ENCODE data around the gene LMNTD1.
"Not testable (repeated sequence)": the region's sequence is repeated elsewhere in the genome, so short reads cannot be mapped to it uniquely, and the experiment has no call there.

The LMNTD1 gene

DNA sequence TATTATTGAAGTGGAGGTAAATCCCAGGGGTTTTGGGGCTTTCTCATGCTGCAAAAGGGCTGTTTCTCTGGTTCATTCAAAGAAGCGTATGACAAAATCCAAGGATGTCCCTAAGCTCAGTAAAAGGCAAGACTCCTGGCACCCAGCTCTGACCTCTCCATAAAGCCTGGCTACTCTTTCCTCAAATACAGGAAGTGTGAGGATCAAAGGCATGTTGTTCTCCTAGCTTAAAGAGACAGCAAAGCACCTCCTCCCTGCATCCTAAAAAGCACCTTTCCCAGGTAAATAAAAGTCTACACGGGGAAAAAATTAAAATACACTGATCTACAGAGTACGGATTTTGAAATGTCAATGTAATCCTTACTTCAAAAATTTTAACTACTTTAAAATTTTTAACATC is 118.6 kb downstream of the LMNTD1 start:
- no peak overlapping the region for H3K4me3 ChIP-seq
- no peak overlapping the region for H3K27ac ChIP-seq
- no peak for DNase-seq (ENCODE audit: low spot score)

DNA sequence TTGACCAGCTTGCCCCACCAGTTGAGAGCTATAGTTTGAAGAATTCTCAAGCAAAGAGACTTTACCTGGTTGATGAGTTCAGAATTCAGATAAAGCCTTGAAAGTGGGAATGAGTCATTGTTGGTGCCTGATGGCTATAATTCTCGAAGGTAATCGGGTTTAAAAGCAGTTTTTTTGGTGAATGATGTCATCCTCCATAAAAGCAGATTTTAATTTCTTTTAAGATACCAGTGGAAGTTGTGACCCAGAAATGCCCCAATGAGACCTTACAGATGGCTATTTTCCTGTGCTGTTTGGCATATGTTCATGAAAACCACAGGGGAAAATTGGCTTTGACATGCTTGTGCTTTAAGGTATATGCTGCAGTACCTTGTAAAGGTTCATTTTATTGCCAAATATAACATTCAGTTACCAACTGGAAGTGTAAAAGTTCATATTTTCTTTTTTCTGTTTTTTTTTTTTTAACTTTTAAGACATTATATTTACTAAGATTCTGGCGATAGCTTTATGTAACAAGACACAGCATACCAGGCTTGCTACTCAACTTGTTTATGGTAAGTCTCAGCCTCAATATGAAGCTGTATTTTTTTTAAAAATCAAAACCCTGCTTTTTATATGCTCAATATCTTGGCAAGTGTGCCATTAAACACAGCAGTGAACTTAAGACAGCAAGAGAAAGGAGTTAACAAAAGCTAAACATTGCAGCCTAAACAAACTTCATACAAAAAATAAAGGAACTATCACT is 119.3 kb downstream of the LMNTD1 start:
- TF ChIP-seq, protein P1, sequence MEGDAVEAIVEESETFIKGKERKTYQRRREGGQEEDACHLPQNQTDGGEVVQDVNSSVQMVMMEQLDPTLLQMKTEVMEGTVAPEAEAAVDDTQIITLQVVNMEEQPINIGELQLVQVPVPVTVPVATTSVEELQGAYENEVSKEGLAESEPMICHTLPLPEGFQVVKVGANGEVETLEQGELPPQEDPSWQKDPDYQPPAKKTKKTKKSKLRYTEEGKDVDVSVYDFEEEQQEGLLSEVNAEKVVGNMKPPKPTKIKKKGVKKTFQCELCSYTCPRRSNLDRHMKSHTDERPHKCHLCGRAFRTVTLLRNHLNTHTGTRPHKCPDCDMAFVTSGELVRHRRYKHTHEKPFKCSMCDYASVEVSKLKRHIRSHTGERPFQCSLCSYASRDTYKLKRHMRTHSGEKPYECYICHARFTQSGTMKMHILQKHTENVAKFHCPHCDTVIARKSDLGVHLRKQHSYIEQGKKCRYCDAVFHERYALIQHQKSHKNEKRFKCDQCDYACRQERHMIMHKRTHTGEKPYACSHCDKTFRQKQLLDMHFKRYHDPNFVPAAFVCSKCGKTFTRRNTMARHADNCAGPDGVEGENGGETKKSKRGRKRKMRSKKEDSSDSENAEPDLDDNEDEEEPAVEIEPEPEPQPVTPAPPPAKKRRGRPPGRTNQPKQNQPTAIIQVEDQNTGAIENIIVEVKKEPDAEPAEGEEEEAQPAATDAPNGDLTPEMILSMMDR (IDR thresholded peaks at IDR 0.05): no peak
- no peak for DNase-seq (ENCODE audit: low spot score)
- H3K4me3 ChIP-seq: no peak overlapping the region
- no peak overlapping the region for H3K27ac ChIP-seq

More for the DNA sequence above, 118.6 kb downstream of the LMNTD1 start:
- TF ChIP-seq, protein P1 (IDR thresholded peaks at IDR 0.05): no peak

DNA sequence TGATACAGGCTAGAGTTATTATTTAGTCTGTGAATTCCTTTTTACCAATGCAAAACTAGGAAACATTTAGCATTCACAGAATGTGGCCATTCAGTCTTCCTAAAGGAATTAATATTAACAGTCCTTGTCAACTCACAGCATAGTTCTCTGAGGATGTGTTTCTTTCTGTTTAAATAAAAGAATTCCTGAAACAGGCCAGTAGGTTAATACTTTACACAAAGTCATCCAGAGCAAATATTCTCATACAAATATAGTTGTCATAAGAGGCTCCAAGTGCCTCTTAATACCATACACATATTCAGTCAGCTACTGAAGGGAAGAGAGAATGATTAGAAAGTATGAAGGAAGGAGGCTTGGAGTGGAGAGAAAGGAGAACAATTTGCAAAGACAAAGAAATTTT is 120.1 kb downstream of the LMNTD1 start:
- no peak overlapping the region for H3K4me3 ChIP-seq
- DNase-seq (ENCODE audit: low spot score): no peak
- no peak overlapping the region for H3K27ac ChIP-seq
- TF ChIP-seq, protein P1 (IDR thresholded peaks at IDR 0.05): no peak

DNA sequence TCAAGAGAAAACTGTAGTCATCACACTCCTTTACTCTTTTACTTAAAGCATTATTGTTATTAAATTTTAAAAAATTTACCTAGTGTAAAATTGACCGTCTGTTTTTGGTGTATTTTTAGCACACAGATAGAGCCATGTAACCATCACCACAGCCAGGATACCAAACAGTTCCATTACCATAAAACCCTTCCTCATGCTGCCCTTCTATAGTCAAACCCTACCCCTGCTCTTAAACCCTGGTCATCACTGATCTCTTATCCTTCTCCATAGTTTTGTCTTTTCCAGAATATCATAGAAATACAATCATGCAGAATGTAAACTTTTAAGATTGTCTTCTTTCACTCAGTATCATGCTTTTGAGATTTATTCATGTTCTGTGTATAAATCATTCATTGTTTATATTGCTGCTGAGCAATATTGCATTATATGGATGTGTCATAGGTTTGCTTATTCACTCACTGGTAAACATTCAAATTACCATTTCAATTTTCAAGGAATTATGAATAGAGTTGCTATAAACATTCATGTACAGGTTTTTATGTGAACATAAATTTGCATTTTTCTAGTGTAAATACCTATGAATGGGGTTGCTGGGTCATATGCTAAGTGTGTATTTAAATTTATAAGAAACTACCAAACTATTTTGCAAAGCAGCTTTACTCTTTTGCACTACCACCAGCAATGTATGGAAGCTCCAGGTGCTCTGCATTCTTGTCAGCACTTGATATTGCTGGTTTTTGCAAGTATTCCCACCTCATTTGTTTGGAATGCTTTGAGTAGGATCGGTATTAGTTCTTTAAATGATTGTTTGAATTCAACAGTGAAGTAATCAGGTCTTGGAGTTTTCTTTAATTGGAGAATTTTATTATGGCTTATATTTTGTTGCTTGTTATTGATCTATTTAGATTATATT is 125.5 kb downstream of the LMNTD1 start:
- TF ChIP-seq, protein P1 (IDR thresholded peaks at IDR 0.05): no peak
- DNase-seq (ENCODE audit: low spot score): no peak
- Histone ChIP-seq H3K27ac (no peak overlapping the region), H3K4me3 (no peak overlapping the region)

DNA sequence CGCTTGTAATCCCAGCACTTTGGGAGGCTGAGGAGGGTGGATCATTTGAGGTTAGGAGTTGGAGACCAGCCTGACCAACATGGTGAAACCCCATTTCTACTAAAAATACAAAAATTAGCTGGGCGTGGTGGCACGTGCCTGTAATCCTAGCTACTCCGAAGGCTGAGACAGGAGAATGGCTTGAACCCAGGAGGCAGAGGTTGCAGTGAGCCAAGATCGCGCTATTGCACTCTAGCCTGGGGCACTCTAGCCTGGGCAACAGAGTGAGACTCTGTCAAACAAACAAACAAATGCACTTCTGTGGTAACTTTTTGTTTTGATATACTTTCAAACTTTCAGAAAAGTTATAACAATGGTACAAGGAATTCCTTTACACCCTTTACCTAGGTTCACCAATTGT is 126.3 kb downstream of the LMNTD1 start:
- not testable (repeated sequence) for H3K4me3 ChIP-seq; H3K27ac ChIP-seq; DNase-seq (ENCODE audit: low spot score)
